ENCODE results near the gene NUCB1.

DNA sequence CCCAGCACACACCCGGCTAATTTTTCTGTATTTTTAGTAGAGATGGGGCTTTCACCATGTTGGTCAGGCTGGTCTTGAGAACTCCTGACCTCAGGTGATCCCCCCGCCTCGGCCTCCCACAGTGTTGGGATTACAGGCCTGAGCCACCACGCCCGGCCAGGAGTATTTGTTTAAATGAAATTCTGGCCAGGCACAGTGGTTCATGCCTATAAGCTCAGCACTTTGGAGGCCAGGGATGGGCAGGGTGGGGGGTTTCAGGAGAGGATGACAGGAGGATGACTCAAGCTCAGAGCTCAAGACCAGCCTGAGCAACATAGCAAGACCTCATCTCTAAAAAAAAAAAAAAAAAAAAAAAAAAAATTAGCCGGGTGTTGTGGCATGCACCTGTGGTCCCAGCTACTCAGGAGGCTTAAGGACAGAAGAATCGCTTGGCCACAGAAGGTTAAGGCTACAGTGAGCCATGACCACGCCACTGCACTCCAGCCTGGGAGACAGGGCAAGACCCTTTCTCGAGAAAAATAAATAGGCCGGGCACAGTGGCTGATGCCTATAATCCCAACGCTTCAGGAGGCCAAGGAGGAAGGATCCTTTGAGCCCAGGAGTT lies 25.2 kb downstream of the NUCB1 start:
- TF ChIP-seq, protein P1, sequence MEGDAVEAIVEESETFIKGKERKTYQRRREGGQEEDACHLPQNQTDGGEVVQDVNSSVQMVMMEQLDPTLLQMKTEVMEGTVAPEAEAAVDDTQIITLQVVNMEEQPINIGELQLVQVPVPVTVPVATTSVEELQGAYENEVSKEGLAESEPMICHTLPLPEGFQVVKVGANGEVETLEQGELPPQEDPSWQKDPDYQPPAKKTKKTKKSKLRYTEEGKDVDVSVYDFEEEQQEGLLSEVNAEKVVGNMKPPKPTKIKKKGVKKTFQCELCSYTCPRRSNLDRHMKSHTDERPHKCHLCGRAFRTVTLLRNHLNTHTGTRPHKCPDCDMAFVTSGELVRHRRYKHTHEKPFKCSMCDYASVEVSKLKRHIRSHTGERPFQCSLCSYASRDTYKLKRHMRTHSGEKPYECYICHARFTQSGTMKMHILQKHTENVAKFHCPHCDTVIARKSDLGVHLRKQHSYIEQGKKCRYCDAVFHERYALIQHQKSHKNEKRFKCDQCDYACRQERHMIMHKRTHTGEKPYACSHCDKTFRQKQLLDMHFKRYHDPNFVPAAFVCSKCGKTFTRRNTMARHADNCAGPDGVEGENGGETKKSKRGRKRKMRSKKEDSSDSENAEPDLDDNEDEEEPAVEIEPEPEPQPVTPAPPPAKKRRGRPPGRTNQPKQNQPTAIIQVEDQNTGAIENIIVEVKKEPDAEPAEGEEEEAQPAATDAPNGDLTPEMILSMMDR (IDR thresholded peaks at IDR 0.05): no peak
- no peak for TF ChIP-seq ZFX (IDR thresholded peaks at IDR 0.05; ENCODE audit: borderline replicate concordance)
